OCI-LY3 (cell line): ENCODE results near the gene CAMK2G.

Source experiments
- EZH2phosphoT487 ChIP-seq: fragments of 200-600 bp; shearing (Covaris generic); IDR thresholded peaks from 2 replicates; pipeline ENCODE4 v1.6.1; 2018; ENCODE audit warnings: antibody characterized with exemption, mixed run types, low read depth
- TF ChIP-seq, protein P1 (sequence below): fragments of 200-600, 300-600 bp; sonication (generic); IDR thresholded peaks from 2 replicates; pipeline ENCODE4 v1.5.1; 2014; ENCODE audit warnings: antibody characterized with exemption, low read length, low read depth

GRCh38 chr10:73916761-73917470 lies 42.6 kb upstream of the CAMK2G start:
- no peak for TF ChIP-seq EZH2phosphoT487
- TF ChIP-seq, protein P1, sequence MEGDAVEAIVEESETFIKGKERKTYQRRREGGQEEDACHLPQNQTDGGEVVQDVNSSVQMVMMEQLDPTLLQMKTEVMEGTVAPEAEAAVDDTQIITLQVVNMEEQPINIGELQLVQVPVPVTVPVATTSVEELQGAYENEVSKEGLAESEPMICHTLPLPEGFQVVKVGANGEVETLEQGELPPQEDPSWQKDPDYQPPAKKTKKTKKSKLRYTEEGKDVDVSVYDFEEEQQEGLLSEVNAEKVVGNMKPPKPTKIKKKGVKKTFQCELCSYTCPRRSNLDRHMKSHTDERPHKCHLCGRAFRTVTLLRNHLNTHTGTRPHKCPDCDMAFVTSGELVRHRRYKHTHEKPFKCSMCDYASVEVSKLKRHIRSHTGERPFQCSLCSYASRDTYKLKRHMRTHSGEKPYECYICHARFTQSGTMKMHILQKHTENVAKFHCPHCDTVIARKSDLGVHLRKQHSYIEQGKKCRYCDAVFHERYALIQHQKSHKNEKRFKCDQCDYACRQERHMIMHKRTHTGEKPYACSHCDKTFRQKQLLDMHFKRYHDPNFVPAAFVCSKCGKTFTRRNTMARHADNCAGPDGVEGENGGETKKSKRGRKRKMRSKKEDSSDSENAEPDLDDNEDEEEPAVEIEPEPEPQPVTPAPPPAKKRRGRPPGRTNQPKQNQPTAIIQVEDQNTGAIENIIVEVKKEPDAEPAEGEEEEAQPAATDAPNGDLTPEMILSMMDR = no peak
